Measurements from ENCODE around the gene MAB21L3. TPM values are rescaled to one million over a fixed set of nuclear protein-coding genes. Genes with fewer than 3 reads are reported as not detected.
A peak's percentile ranks its signal among the peaks of the same experiment; 100 is the strongest.

Gene MAB21L3
- 0.55 and 0.90 TPM in 2 replicates for total RNA-seq (2016; rRNA removed; fragmentation: Illumina TruSeq; extraction: Trizol)
- 0.30 TPM in 1 of 2 replicates, not detected in the other for total RNA-seq (2016; cell fraction: cytosol; rRNA removed; fragmentation: Illumina TruSeq; extraction: Trizol; ENCODE audit: low read depth)
- 0.48 and 0.80 TPM in 2 replicates for total RNA-seq (2016; cell fraction: insoluble cytoplasmic fraction; rRNA removed; fragmentation: Illumina TruSeq; extraction: Trizol)
- total RNA-seq (2016; cell fraction: membrane; rRNA removed; fragmentation: Illumina TruSeq; extraction: Trizol): 0.56 and 0.72 TPM in 2 replicates
- total RNA-seq (2016; cell fraction: nucleus; rRNA removed; fragmentation: Illumina TruSeq; extraction: Trizol): 0.47 and 1.2 TPM in 2 replicates
- 3.7 and 4.1 TPM in 2 replicates for polyA plus RNA-seq (2011; rRNA removed)
- polyA plus RNA-seq (2011; cell fraction: cytosol; rRNA removed): 3.6 and 5.0 TPM in 2 replicates
- polyA plus RNA-seq (2011; cell fraction: nucleus; rRNA removed): 2.5 and 2.7 TPM in 2 replicates
- 0.70 and 0.85 TPM in 2 replicates for polyA plus RNA-seq (2012)
- polyA plus RNA-seq (2016; cell fraction: cytosol; fragmentation: Illumina TruSeq; extraction: Trizol; ENCODE audit: low read depth): 0.03 TPM in 1 of 2 replicates, not detected in the other
- polyA plus RNA-seq (2016; cell fraction: insoluble cytoplasmic fraction; fragmentation: Illumina TruSeq; extraction: Trizol; ENCODE audit: low read depth): 0.56 and 0.79 TPM in 2 replicates
- polyA plus RNA-seq (2016; cell fraction: membrane; fragmentation: Illumina TruSeq; extraction: Trizol; ENCODE audit: low read depth): 0.13 and 0.14 TPM in 2 replicates
- polyA plus RNA-seq (2016; cell fraction: nucleus; fragmentation: Illumina TruSeq; extraction: Trizol; ENCODE audit: insufficient read depth, low read depth): 0.14 and 0.36 TPM in 2 replicates
- 2.3 and 10.6 TPM in 2 replicates for polyA minus RNA-seq (2011; rRNA and poly(A)+ RNA removed; ENCODE audit: low replicate concordance)
- polyA minus RNA-seq (2011; cell fraction: cytosol; rRNA and poly(A)+ RNA removed): 3.8 and 5.4 TPM in 2 replicates
- 9.1 and 14.8 TPM in 2 replicates for polyA minus RNA-seq (2011; cell fraction: nucleus; rRNA and poly(A)+ RNA removed)
- Bru-seq, nascent RNA: percentile 41 among the genes with signal in this experiment
- percentile 33 among the genes with signal in this experiment for BruChase-seq, experiment 1, labeled RNA remaining after a 6-hour chase
- percentile 34 among the genes with signal in this experiment for BruChase-seq, experiment 2, labeled RNA remaining after a 2-hour chase
- long read RNA-seq, experiment 1, partial matches to known transcripts: 1 of 3 reads
- long read RNA-seq, experiment 1, other reads (novel, unspliced or antisense): 2 of 3 reads
- long read RNA-seq, experiment 2, partial matches to known transcripts: 1 of 8 reads
- long read RNA-seq, experiment 2, other reads (novel, unspliced or antisense): 6 of 8 reads

DNA sequence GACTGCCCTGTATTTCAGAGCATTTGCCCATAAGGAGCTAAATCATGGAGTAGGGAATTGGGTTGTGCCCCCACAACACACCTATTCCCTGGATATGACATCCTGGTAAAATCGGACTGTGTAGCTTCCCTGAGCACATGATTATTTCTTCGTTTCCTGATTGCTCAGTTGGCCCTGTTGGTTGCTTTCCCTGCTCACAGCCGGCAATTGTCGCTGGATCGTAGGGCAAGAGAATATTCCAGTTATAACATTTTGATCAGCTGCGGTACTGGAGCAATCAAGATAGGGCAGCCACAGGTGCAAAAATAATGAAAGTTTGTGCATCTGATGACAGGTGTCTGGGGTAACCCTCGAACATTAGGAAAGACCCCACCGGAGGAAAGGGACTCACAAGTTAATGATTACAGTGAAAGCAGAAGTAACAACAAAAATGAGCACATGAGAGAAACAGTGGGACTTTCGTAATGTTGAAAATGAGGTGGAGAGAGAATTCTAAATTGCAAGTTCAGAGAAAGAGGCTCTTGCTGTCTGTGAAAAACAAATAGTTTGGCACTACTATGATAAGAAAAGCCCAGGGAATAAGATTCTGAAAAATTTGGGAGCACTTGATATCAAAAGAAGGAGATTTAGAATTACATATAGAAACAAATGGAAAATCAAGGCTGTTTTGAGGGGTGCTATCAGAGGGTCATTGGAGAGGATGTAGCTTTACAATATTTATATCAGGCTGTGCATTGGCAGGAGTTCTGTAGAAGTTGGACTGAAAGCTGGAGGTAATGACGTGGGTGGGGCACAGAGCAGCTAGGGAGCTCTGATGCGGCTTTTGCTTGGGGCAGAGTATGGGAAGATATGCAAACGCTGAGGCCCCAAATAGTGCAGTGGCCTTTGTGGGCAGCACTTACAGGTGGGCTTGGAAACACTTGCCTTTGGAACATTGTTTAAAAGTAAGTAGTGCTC is at the start of gene MAB21L3:
MAB21L3 (plus strand) TSS at position 833 of the 957 bp plus-strand sequence. CDS start 1,217 bp downstream, outside the sequence.
- ATAC-seq (peak; percentile 74), FAIRE-seq (peak; percentile 4), DNase-seq (ENCODE audit: low spot score) (peak; percentile 54)
- ChIA-PET CTCF (ENCODE audit: low intra/inter-chr PET ratio, low total read pairs) (no interaction called here), POLR2A (interaction anchor here (1.4 to 2.7 kb wide), 4 partner anchors 13 to 383 kb away, joined by 4 to 18 read pairs (median 8); no protein-coding TSS in a partner anchor)
- 1% methylated on average over 12 of the region's 12 CpGs for WGBS (ENCODE audit: low lambda C conversion rate)
- Histone ChIP-seq H3K4me1 (ENCODE audit: insufficient read depth, low read length) (peaks cover 90% of the 10 kb centered on the region), H3K9ac (ENCODE audit: insufficient read depth, low read depth, low read length) (peak within 1 kb of the TSS; percentile 62), H3K4me3 (replicated peaks in 1 of 3; ENCODE audit: insufficient read depth in 1 of 3, low read depth in 2 of 3, low read length in 3 of 3) (peak within 1 kb of the TSS; percentile 55 to 76 (median 65)), H3K79me2 (ENCODE audit: insufficient read depth, low read length) (no peaks in the 10 kb centered on the region), H3K9me3 (ENCODE audit: low read length) (no peaks in the 10 kb centered on the region), H4K20me1 (ENCODE audit: insufficient read depth, low read length) (no peaks in the 10 kb centered on the region), H3K36me3 (replicated peaks in 1 of 2; ENCODE audit: control insufficient read depth in 1 of 2, insufficient read depth in 2 of 2, low read length in 2 of 2) (no peaks in the 10 kb centered on the region), H2AFZ (ENCODE audit: low read length) (peak within 1 kb of the TSS; percentile 81), H3K27ac (ENCODE audit: extremely low read length, insufficient read depth, low read length) (peak within 1 kb of the TSS; percentile 61), H3K27me3 (ENCODE audit: control insufficient read depth in 1 of 2, insufficient read depth in 2 of 2, low read length in 2 of 2) (no peaks in the 10 kb centered on the region), H3K4me2 (ENCODE audit: low read depth, low read length) (peak within 1 kb of the TSS; percentile 99)
- intact Hi-C loops (cut with micrococcal nuclease; ENCODE audit: unreplicated experiment): no loop called here
- no TSS peak for BruUV-seq (replicated peaks)
- in situ Hi-C loops (cut with HindIII; ENCODE audit: extremely low pct_ligation_motif_present, low pct_unique_long_range_greater_than_20kb): no loop called here
- no peak for TF ChIP-seq ZNF205 (CRISPR knock-in tag; IDR thresholded peaks at IDR 0.05)
- TF ChIP-seq SPEN (CRISPR knock-in tag; IDR thresholded peaks at IDR 0.05; ENCODE audit: low read depth): peak; percentile 32; the same call in 1 of the 2 replicates
- TF ChIP-seq, protein P1, sequence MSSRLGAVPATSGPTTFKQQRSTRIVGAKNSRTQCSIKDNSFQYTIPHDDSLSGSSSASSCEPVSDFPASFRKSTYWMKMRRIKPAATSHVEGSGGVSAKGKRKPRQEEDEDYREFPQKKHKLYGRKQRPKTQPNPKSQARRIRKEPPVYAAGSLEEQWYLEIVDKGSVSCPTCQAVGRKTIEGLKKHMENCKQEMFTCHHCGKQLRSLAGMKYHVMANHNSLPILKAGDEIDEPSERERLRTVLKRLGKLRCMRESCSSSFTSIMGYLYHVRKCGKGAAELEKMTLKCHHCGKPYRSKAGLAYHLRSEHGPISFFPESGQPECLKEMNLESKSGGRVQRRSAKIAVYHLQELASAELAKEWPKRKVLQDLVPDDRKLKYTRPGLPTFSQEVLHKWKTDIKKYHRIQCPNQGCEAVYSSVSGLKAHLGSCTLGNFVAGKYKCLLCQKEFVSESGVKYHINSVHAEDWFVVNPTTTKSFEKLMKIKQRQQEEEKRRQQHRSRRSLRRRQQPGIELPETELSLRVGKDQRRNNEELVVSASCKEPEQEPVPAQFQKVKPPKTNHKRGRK (CRISPR knock-in tag; IDR thresholded peaks at IDR 0.05): no peak
- no peak for TF ChIP-seq ZNF382 (CRISPR knock-in tag; IDR thresholded peaks at IDR 0.05; ENCODE audit: borderline replicate concordance)
- TF ChIP-seq ZNF17 (CRISPR knock-in tag; IDR thresholded peaks at IDR 0.05): no peak
- TF ChIP-seq ZNF816 (CRISPR knock-in tag; IDR thresholded peaks at IDR 0.05; ENCODE audit: borderline replicate concordance): no peak
- TF ChIP-seq MEIS1 (CRISPR knock-in tag; IDR thresholded peaks at IDR 0.05; ENCODE audit: borderline replicate concordance): no peak
- TF ChIP-seq, protein P2, sequence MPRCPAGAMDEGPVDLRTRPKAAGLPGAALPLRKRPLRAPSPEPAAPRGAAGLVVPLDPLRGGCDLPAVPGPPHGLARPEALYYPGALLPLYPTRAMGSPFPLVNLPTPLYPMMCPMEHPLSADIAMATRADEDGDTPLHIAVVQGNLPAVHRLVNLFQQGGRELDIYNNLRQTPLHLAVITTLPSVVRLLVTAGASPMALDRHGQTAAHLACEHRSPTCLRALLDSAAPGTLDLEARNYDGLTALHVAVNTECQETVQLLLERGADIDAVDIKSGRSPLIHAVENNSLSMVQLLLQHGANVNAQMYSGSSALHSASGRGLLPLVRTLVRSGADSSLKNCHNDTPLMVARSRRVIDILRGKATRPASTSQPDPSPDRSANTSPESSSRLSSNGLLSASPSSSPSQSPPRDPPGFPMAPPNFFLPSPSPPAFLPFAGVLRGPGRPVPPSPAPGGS (CRISPR knock-in tag; IDR thresholded peaks at IDR 0.05): no peak
- no peak for TF ChIP-seq ZNF781 (CRISPR knock-in tag; IDR thresholded peaks at IDR 0.05; ENCODE audit: borderline replicate concordance, not compliant biosample characterization)
- no peak for TF ChIP-seq CBX2 (IDR thresholded peaks at IDR 0.05; ENCODE audit: low read depth, low read length)
- no peak for TF ChIP-seq CBX2 (CRISPR knock-in tag; IDR thresholded peaks at IDR 0.05; ENCODE audit: low read depth)
- peak; percentile 28 for TF ChIP-seq FOSL2 (CRISPR knock-in tag; IDR thresholded peaks at IDR 0.05)
- no peak for TF ChIP-seq ZNF496 (CRISPR knock-in tag; IDR thresholded peaks at IDR 0.05; ENCODE audit: insufficient replicate concordance)
- TF ChIP-seq ZNF224 (CRISPR knock-in tag; IDR thresholded peaks at IDR 0.05): no peak
- no peak for TF ChIP-seq RFXANK (CRISPR knock-in tag; IDR thresholded peaks at IDR 0.05)
